Activated CD4-positive, alpha-beta T cell treated with anti-CD3 and anti-CD28 coated beads for 36 hours (primary cell): ENCODE measurements around the gene PDE9A. TPM values are rescaled to one million over a fixed set of nuclear protein-coding genes. Genes with fewer than 3 reads are reported as not detected.
A peak's percentile ranks its signal among the peaks of the same experiment; 100 is the strongest.

ENCODE experiments used
- ATAC-seq: fragments of 200-7000 bp; cut with Tn5 transposase; one replicate; pipeline ENCODE4 v1.10.0; 2021; ENCODE audit warnings: mild to moderate bottlenecking, moderate library complexity
- CTCF ChIA-PET: fragments of 350-600 bp; sonication (Branson Sonifier 250); formaldehyde crosslinking; loops from one replicate; lab custom pipeline; 2021; ENCODE audit warnings: antibody characterized with exemption; lab: Charles Lee
- POLR2A ChIA-PET: fragments of 350-600 bp; sonication (Branson Sonifier 250); formaldehyde crosslinking; loops from one replicate; lab custom pipeline; 2021; ENCODE audit warnings: antibody characterized with exemption, inconsistent platforms; lab: Charles Lee
- DNase-seq: peaks from one replicate; pipeline ENCODE4 v3.0.0-alpha.2; 2020
- H3K27ac Mint-ChIP-seq: one replicate; pipeline ENCODE4 v1.8.0; 2021; ENCODE audit warnings: mixed read lengths
- H3K27me3 Mint-ChIP-seq: one replicate; pipeline ENCODE4 v1.8.0; 2021; ENCODE audit warnings: mixed read lengths
- H3K36me3 Mint-ChIP-seq: one replicate; pipeline ENCODE4 v1.8.0; 2021; ENCODE audit warnings: low read depth, mixed read lengths
- H3K4me1 Mint-ChIP-seq: one replicate; pipeline ENCODE4 v1.8.0; 2021; ENCODE audit warnings: mixed read lengths
- H3K4me3 Mint-ChIP-seq: one replicate; pipeline ENCODE4 v1.8.0; 2021; ENCODE audit warnings: mild to moderate bottlenecking, moderate library complexity, mixed read lengths
- H3K9me3 Mint-ChIP-seq: one replicate; pipeline ENCODE4 v1.8.0; 2021; ENCODE audit warnings: low read depth, mixed read lengths
- intact Hi-C, 2 experiments: fragments of 100-400 bp; cut with DNase I in 1 of 2; cut with micrococcal nuclease in 1 of 2; formaldehyde crosslinking; loops; one replicate each; pipeline versions ENCODE4 v1.14.2 to v1.15.1; 2022 to 2024; cut with DNase I, micrococcal nuclease
- total RNA-seq, 2 experiments: library from RNA; stranded (reverse); gene quantifications; one replicate each; pipeline ENCODE4 v1.2.3, GENCODE V29; 2021

PDE9A gene
- total RNA-seq, 2 experiments from 2014 or later: 7.1 to 7.3 TPM

DNA sequence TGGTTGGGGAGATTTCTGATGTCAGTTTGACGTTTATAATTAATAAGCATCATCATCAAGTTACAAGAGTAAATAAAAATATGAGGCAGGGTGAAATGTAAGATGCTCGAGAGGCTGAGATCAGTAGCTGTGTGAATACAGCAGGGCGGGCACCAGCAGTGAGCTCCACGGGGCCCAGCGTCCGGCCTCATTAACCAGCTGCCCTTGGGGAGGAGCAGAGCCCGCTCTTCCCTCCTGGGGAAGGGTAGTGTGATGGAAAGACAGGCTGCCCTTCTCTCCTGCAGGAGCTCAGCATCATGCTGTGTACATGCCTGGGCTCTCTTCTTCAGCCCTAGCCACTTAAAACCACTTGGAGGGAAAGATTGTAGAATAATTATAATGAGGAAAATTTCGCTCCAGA is 23.4 kb downstream of the PDE9A start:
- ATAC-seq (no peak), DNase-seq (no peak)
- ChIA-PET CTCF (interaction anchor here (0.7 kb wide), 1 partner anchor 366 kb away, joined by 4 read pairs; no protein-coding TSS in a partner anchor), POLR2A (no interaction called here)
- Mint-ChIP-seq H3K27ac (no peak overlapping the region), H3K4me1 (peaks cover 28% of the 10 kb centered on the region), H3K27me3 (no peaks in the 10 kb centered on the region), H3K36me3 (peaks cover 3% of the 10 kb centered on the region), H3K4me3 (no peak overlapping the region), H3K9me3 (no peaks in the 10 kb centered on the region)
- intact Hi-C loops: no loop called here

DNA sequence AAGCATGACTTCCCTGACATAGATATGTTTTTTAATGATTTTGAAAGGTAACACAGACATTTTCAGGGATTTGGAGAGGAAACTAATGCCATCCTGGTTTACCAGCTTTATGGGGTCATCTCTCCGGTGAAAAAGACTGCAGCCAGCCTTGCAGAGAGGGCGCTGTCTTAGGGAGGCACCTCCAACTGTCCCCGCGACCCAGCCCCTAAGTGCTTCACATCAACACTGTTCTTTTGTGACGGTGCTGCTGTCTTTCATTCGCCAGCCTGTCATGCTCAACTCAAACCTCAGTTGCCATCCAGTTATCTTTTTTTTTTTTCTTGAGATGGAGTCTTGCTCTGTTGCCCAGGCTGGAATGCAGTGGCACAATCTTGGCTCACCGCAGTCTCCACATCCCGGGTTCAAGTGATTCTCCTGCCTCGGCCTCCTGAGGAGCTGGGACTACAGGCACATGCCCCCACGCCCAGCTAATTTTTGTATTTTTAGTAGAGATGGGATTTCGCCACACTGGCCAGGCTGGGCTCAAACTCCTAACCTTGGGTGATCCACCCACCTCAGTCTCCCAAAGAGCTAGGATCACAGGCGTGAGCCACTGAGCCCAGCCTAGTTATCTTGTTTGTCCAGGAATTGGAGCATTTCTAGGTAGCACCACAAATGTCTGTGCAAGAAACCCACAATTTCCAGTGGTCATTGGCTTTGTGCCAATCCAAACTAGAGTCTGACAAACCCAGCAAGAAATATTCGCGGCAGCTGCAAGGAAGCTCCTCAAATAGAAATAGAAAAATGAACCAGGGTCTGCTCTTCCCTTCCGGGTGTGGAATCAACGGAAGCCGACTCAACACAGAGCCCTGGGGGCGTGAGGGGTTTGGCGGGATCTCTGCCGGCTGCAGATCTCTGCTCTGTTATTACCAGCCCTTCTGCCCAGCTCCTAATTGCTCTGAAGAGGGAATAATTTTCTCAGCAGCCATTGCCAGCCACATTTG is 24.2 kb downstream of the PDE9A start:
- Mint-ChIP-seq H3K9me3 (no peaks in the 10 kb centered on the region), H3K27me3 (no peaks in the 10 kb centered on the region), H3K4me3 (no peak overlapping the region), H3K27ac (no peak overlapping the region), H3K36me3 (peaks cover 3% of the 10 kb centered on the region), H3K4me1 (peaks cover 36% of the 10 kb centered on the region)
- ChIA-PET CTCF (interaction anchor here (0.6 to 0.7 kb wide), 2 partner anchors 183 to 366 kb away, joined by 4 to 5 read pairs; no protein-coding TSS in a partner anchor), POLR2A (no interaction called here)
- DNase-seq: no peak
- intact Hi-C loops: no loop called here
- no peak for ATAC-seq

DNA sequence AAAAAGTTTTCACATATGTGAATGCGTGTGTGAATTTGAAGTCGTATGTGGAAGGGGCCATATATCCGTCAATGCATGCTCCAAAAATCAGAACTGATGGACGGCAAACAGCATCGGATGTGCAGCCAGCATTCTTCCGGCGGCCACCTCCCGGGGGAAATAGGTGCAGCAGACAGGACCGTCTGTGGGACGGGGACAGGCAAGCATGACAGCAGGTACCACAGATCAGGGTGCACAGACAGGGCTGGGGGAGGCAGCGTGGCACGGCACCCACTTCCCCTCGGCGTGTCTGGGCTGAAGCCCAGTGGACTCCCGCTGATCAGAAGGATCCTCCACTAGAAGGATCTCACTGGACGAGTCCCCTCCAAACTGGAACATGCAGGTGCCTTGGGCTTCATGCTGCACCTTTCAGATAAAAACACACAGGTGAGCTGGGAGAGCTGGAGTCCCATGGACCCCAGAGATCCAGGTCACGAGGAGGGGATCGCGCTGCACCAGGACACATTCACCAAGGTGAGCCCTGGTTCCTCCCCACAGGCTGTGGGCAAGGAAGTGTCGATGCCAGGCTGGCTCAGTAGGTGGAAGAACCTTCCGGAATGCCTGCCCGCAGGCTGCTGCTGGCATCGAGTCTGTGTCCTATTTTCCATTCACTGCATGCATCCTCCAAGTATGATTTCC is 25.3 kb downstream of the PDE9A start:
- Mint-ChIP-seq H3K27me3 (no peaks in the 10 kb centered on the region), H3K36me3 (peaks cover 3% of the 10 kb centered on the region), H3K27ac (no peak overlapping the region), H3K4me3 (no peak overlapping the region), H3K4me1 (peaks cover 48% of the 10 kb centered on the region), H3K9me3 (no peaks in the 10 kb centered on the region)
- intact Hi-C loops: no loop called here
- DNase-seq (no peak), ATAC-seq (no peak)
- ChIA-PET POLR2A (no interaction called here), CTCF (interaction anchor here (0.5 to 0.7 kb wide), 2 partner anchors 66 to 145 kb away, joined by 3 to 5 read pairs; no protein-coding TSS in a partner anchor)

DNA sequence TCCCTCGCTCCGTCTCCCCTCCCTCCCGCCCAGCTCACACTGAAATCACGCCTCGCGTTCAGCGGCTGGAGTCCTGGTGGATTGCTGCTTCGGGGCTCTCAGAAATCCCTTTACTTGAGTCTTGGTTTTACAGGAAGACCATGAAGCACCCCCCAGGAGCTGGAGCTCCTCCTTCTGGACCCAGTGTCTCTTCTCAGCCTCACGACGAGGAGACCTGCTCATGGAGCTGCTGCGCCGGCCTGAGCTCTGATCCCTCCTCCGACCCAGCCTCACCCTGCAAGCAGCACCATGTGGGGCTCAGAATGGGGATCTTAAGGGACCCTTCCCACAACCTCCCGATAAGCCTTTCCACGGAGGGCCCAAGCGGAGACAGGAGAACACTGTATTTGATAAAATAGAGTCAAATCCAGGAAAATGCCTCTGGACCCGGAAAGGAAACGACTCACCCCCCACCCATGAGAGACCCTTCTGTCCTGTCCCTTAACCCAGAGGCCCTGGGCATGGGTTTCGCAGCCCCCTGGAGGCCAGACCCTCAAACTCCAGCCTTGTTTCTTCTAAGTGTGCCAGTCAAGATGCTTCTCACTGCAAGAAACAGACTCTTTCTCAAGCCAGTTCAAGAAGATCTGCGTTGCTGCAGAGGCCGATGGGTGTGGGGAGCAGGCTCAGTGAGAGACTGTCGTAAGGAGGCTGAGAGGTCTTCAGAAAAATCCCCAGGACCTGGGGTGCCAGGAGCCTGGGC is 26.1 kb downstream of the PDE9A start:
- no peak for ATAC-seq
- no peaks in the 10 kb centered on the region for H3K9me3 Mint-ChIP-seq

DNA sequence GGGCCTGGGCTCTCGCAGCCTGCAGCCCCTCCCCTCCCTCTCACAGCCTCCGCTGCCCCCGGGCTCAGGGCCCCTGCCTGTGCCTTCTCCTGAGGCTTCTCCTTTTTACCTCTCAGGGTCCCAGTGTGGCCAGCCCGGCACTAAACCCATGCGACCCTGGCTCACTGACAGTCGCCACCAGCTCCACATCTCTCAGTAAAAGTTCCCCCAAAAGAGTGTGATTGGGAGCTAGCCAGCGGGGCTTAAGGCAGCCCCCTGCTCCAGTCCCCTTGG is 26.6 kb downstream of the PDE9A start:
- DNase-seq: no peak
- no peaks in the 10 kb centered on the region for H3K9me3 Mint-ChIP-seq
- intact Hi-C loops: loop anchor here (5.0 kb wide), 3 partner anchors 67 to 258 kb away; no protein-coding TSS in a partner anchor
- ChIA-PET CTCF (no interaction called here), POLR2A (no interaction called here)
- H3K27ac Mint-ChIP-seq: no peak overlapping the region
- H3K36me3 Mint-ChIP-seq: peaks cover 3% of the 10 kb centered on the region
- H3K27me3 Mint-ChIP-seq: no peaks in the 10 kb centered on the region
- peaks cover 58% of the 10 kb centered on the region for H3K4me1 Mint-ChIP-seq
- H3K4me3 Mint-ChIP-seq: no peak overlapping the region
- ATAC-seq: no peak

More for the DNA sequence above, 26.1 kb downstream of the PDE9A start:
- H3K27me3 Mint-ChIP-seq: no peaks in the 10 kb centered on the region
- peaks cover 3% of the 10 kb centered on the region for H3K36me3 Mint-ChIP-seq
- H3K27ac Mint-ChIP-seq: peak overlapping the region; percentile 24
- no peak for DNase-seq
- H3K4me1 Mint-ChIP-seq: peaks cover 54% of the 10 kb centered on the region
- intact Hi-C loops: loop anchor here (5.0 kb wide), 3 partner anchors 68 to 257 kb away; no protein-coding TSS in a partner anchor
- H3K4me3 Mint-ChIP-seq: no peak overlapping the region
- ChIA-PET POLR2A (no interaction called here), CTCF (interaction anchor here (0.5 to 0.7 kb wide), 2 partner anchors 66 to 146 kb away, joined by 3 to 5 read pairs; no protein-coding TSS in a partner anchor)

DNA sequence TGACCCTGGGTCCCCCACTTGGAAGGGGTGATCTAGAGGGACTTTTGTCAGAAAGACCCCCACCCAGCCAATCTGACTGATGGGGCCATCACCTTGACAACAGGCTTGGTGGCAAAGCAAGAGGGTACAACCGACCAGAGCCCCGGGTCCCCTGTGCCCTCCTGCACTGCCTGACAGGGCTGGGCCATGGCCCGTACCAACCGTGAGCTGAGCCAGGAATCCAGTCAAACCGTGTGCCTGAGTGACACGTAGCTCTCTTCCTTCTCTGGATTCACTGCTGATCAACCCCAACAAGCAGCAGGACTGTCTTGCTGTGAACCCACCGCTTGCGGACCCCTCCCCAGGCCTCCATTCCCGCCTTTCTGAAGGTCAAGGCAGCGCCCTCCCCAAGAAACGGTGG is 27.0 kb downstream of the PDE9A start:
- Mint-ChIP-seq H3K27me3 (no peaks in the 10 kb centered on the region), H3K4me3 (no peak overlapping the region), H3K36me3 (peaks cover 3% of the 10 kb centered on the region), H3K4me1 (peaks cover 62% of the 10 kb centered on the region), H3K9me3 (no peaks in the 10 kb centered on the region), H3K27ac (no peak overlapping the region)
- ATAC-seq (no peak), DNase-seq (no peak)
- intact Hi-C loops: loop anchor here (5.0 kb wide), 3 partner anchors 67 to 258 kb away; no protein-coding TSS in a partner anchor
- POLR2A ChIA-PET: no interaction called here
- CTCF ChIA-PET: interaction anchor here (0.6 kb wide), 1 partner anchor 535 kb away, joined by 4 read pairs; no protein-coding TSS in a partner anchor

DNA sequence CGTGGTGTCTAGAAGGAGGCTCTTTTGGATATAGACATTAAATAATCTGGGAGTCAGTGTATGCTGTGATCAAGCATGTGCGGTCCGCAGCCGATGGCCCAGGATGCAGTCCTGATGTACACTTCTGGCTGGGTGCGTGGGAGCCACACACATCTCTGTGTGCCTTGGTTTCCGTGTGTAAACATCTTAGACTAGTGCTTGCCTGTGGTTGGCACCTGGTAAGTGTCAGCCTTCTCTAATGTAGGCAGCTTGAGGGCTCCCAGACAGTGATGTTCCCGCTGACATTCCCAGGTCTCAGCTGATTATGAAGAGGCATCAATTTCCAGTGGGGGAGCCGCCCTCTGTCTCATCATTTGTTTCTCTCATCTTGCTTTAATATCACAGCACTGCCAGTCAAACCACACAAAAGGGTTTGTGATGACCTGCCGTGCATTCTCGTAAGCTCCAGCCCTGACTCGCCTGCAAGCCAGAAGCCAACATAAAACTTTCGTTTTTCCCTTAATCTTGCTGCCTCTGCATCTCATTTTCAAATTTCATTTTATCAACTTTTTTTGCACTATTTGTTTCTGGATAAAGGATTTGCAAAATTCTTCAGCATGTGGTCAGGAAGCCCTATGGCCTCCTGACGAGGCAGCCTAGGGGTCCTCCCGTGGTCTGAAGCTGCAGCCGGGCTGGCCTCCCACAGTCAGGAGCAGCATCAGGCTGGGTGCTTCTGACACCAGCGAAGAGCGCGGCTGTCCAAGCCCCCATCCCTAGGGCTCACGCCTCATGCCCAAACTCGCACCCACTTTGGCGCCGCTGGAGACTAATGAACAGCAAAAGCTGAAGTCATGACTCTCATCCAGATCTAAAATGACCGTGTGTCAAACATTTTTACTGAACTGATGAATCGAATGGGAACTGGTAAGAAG is 28.1 kb downstream of the PDE9A start:
- CTCF ChIA-PET: interaction anchor here (0.6 to 0.8 kb wide), 3 partner anchors 31 to 536 kb away, joined by 3 to 4 read pairs (median 3); no protein-coding TSS in a partner anchor
- Mint-ChIP-seq H3K36me3 (peaks cover 3% of the 10 kb centered on the region), H3K4me1 (peaks cover 62% of the 10 kb centered on the region), H3K27me3 (no peaks in the 10 kb centered on the region), H3K27ac (peak overlapping the region; percentile 39), H3K4me3 (no peak overlapping the region), H3K9me3 (no peaks in the 10 kb centered on the region)
- DNase-seq: peak; percentile 56
- POLR2A ChIA-PET: interaction anchor here (0.5 kb wide), 1 partner anchor 21 kb away, joined by 3 read pairs; no protein-coding TSS in a partner anchor
- ATAC-seq: peak; percentile 13
- intact Hi-C loops: loop anchor here (5.0 kb wide), 3 partner anchors 66 to 259 kb away; no protein-coding TSS in a partner anchor

DNA sequence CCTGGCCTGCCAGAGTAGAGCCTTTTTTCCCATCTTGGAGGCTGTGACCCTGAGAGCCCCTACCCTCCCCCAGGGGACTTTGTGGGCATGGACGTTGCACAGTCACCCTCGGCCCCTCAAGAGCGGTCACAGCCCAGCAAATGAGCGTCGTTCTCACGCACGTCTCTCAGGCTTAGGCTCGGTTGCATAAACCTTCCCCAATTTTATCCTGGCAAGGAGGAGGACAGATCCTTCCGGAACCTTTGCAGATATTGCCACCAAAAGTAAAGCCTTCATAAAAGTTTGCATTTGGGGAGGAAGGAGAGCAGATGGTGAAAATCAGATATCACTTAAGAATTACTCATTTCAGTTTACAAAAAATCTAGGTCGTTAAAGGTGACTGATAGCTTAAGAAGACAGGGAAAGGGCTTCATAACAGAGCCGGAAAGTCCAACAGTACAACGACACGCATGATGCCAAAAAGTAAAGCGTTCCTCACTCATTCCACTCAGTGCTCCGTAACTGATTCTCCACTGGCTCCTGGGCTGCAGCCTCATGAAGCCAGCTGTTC is 29.3 kb downstream of the PDE9A start:
- CTCF ChIA-PET: interaction anchor here (0.6 to 1.1 kb wide), 3 partner anchors 11 to 916 kb away, joined by 3 to 5 read pairs (median 3); no protein-coding TSS in a partner anchor
- DNase-seq (no peak), ATAC-seq (no peak)
- Mint-ChIP-seq H3K9me3 (no peaks in the 10 kb centered on the region), H3K4me3 (no peak overlapping the region), H3K27ac (no peak overlapping the region), H3K4me1 (peaks cover 59% of the 10 kb centered on the region), H3K27me3 (no peaks in the 10 kb centered on the region), H3K36me3 (peaks cover 3% of the 10 kb centered on the region)
- intact Hi-C loops: loop anchor here (5.0 kb wide), 3 partner anchors 65 to 260 kb away; no protein-coding TSS in a partner anchor
- POLR2A ChIA-PET: interaction anchor here (0.9 kb wide), 1 partner anchor 11 kb away, joined by 4 read pairs; no protein-coding TSS in a partner anchor

DNA sequence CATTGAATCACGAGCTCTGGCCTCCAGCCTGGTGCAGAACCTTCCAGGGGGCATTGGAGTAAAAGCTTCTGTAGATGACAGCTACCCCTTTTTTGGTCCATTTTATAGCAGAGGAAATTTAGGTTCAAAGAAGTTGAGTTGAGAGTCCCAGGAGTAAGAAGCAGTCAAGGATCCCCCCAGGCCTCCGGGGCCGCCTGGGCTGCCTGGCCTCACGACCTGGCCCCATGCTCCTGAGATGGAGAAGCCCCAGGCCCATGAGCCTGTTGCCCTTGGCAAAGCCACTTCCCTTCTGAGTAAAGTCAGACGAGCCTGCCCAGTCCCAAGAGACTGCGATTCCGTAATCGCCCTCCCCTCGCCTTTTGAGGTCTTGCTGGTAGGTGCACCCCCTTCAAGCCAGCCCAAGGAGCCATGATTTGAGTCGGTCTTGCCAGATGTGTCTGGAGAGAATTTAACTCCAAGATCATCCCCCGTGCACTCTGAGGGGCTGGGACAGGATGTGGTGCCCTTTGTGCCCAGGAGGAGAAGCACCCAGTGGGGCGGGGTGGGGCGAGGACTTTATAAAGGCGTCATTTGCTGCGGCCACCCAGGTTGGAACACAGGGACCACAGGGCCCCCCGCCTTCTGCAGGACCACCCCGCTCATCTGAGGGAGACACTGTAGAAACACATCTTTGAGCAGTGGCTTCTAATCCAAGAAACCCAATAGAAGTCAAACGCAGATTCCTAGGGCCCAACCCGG is 30.1 kb downstream of the PDE9A start:
- ATAC-seq (peak; percentile 9), DNase-seq (peak; percentile 45)
- Mint-ChIP-seq H3K27me3 (no peaks in the 10 kb centered on the region), H3K9me3 (no peaks in the 10 kb centered on the region), H3K4me1 (peaks cover 51% of the 10 kb centered on the region), H3K4me3 (peak overlapping the region; percentile 73), H3K27ac (peak overlapping the region; percentile 98), H3K36me3 (peaks cover 4% of the 10 kb centered on the region)
- CTCF ChIA-PET: interaction anchor here (1.1 kb wide), 1 partner anchor 12 kb away, joined by 5 read pairs; no protein-coding TSS in a partner anchor
- intact Hi-C loops: loop anchor here (2.0 to 5.0 kb wide), 5 partner anchors 29 to 261 kb away; no protein-coding TSS in a partner anchor
- POLR2A ChIA-PET: interaction anchor here (0.9 kb wide), 1 partner anchor 10 kb away, joined by 4 read pairs; no protein-coding TSS in a partner anchor
